Stomach (tissue), 4 donors: ENCODE data around the gene ZNF554.

Source experiments
- EP300 ChIP-seq: sonication (generic); formaldehyde crosslinking; IDR thresholded peaks from one replicate; pipeline ENCODE4 v1.6.1; 2017; ENCODE audit warnings: antibody characterized with exemption
- POLR2A ChIP-seq, 4 donors: fragments of 450-650 bp; IDR thresholded peaks; one replicate each; pipeline ENCODE4 v1.6.1; 2016; ENCODE audit warnings: antibody characterized with exemption in 4 of 4, control low read depth in 2 of 4, mild to moderate bottlenecking in 1 of 4, moderate library complexity in 1 of 4
- POLR2AphosphoS5 ChIP-seq, 3 donors: sonication (generic); formaldehyde crosslinking; IDR thresholded peaks; one replicate each; pipeline ENCODE4 v1.6.1; 2016; ENCODE audit warnings: antibody characterized with exemption in 3 of 3

DNA sequence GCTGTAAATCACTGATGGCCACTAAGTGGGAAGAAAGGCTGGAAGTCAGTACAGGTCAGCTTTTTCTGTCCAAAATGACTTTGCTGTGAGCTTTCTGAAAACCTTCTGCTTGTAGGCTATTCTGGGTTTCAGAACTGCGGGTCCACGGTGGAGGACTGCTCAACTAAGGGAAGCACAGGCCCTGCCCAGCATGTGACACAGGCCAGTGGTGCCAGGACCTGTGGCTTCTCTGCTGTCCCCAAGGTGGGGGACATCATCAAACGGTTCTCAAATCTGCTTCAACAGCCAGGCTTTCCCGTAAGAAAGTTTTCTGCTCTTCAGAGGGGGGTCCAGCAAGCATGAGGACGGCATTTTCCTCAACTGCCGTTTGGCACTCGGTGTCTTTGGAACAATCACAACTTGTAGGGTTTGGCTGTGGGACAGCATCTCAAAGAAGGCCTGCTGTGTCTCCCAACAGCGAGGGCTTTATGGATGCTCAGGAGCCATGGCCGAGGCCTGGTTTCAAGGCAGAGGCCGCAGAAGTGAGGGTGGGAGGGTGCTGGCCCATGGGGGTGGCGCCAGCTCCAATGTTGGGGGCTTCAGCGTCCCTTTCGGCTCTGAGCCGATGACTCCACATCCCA lies 40.4 kb upstream of the ZNF554 start:
- TF ChIP-seq POLR2A (IDR thresholded peaks at IDR 0.05), result no peak
- TF ChIP-seq POLR2AphosphoS5 (IDR thresholded peaks at IDR 0.05), result no peak
- no peak for TF ChIP-seq EP300
